OCI-LY3 (cell line): Measurements from ENCODE around the gene HASPIN.

Experiments used
- H2AFZ ChIP-seq: fragments of 200-600, 300-600 bp; shearing (Covaris generic); 2 replicates; pipeline ENCODE4 v1.6.0; 2014; ENCODE audit warnings: antibody characterized with exemption, low read depth, low read length
- H3K27ac ChIP-seq: fragments of 200-600, 300-600 bp; sonication (generic); 2 replicates; pipeline ENCODE4 v1.5.1; 2014; ENCODE audit warnings: mild to moderate bottlenecking, low read length, moderate library complexity, mixed read lengths
- H3K27me3 ChIP-seq: fragments of 200-600, 300-600 bp; sonication (generic); 2 replicates; pipeline ENCODE4 v1.6.1; 2014; ENCODE audit warnings: low read depth, low read length, mixed read lengths
- H3K36me3 ChIP-seq: fragments of 200-600, 300-600 bp; sonication (generic); replicated peaks from 2 replicates; pipeline ENCODE3; 2014; ENCODE audit warnings: low read depth, low read length, mixed read lengths
- H3K4me1 ChIP-seq: fragments of 300-600, 200-600 bp; sonication (generic); 2 replicates; pipeline ENCODE4 v1.6.1; 2014; ENCODE audit warnings: low read length, mixed read lengths
- H3K4me2 ChIP-seq: fragments of 200-600, 300-600 bp; sonication (generic); 2 replicates; pipeline ENCODE4 v1.6.1; 2014; ENCODE audit warnings: low read length, mixed read lengths
- H3K4me3 ChIP-seq: fragments of 300-600, 200-600 bp; sonication (generic); 2 replicates; pipeline ENCODE4 v1.5.1; 2014; ENCODE audit warnings: antibody characterized with exemption, mild to moderate bottlenecking, low read length, moderate library complexity
- H3K79me2 ChIP-seq: fragments of 300-600, 200-600 bp; shearing (Covaris generic); 2 replicates; pipeline ENCODE4 v1.6.1; 2014; ENCODE audit warnings: mild to moderate bottlenecking, low read length, mixed read lengths
- H3K9ac ChIP-seq: fragments of 300-600, 200-600 bp; shearing (Covaris generic); 2 replicates; pipeline ENCODE4 v1.6.0; 2014; ENCODE audit warnings: mild to moderate bottlenecking, low read length, moderate library complexity
- H3K9me3 ChIP-seq: fragments of 200-600, 300-600 bp; shearing (Covaris generic); 2 replicates; pipeline ENCODE4 v1.6.1; 2014; ENCODE audit warnings: low read length, mixed read lengths; ENCODE audit not compliant: insufficient read depth
- H4K20me1 ChIP-seq: fragments of 200-600, 300-600 bp; sonication (generic); 2 replicates; pipeline ENCODE4 v1.6.1; 2016; ENCODE audit warnings: low read length, mixed read lengths; ENCODE audit not compliant: insufficient read depth
- CTCF ChIP-seq: fragments of 200-600, 300-600 bp; sonication (generic); IDR thresholded peaks from 2 replicates; pipeline ENCODE4 v1.5.1; 2014; ENCODE audit warnings: antibody characterized with exemption, low read length, low read depth
- EZH2phosphoT487 ChIP-seq: fragments of 200-600 bp; shearing (Covaris generic); IDR thresholded peaks from 2 replicates; pipeline ENCODE4 v1.6.1; 2018; ENCODE audit warnings: antibody characterized with exemption, mixed run types, low read depth

Gene HASPIN

GRCh38 chr17:3689262-3690093, 34.2 kb upstream of the HASPIN start:
- Histone ChIP-seq H3K9ac (no peak overlapping the region), H3K4me1 (peaks cover 42% of the 10 kb centered on the region), H3K27me3 (no peaks in the 10 kb centered on the region), H4K20me1 (peaks cover 52% of the 10 kb centered on the region), H3K79me2 (peaks cover 36% of the 10 kb centered on the region), H2AFZ (no peak overlapping the region), H3K4me3 (no peak overlapping the region), H3K4me2 (no peak overlapping the region), H3K27ac (no peak overlapping the region), H3K9me3 (no peaks in the 10 kb centered on the region), H3K36me3 (peaks cover 21% of the 10 kb centered on the region)
- no peak for TF ChIP-seq CTCF
- no peak for TF ChIP-seq EZH2phosphoT487

DNA sequence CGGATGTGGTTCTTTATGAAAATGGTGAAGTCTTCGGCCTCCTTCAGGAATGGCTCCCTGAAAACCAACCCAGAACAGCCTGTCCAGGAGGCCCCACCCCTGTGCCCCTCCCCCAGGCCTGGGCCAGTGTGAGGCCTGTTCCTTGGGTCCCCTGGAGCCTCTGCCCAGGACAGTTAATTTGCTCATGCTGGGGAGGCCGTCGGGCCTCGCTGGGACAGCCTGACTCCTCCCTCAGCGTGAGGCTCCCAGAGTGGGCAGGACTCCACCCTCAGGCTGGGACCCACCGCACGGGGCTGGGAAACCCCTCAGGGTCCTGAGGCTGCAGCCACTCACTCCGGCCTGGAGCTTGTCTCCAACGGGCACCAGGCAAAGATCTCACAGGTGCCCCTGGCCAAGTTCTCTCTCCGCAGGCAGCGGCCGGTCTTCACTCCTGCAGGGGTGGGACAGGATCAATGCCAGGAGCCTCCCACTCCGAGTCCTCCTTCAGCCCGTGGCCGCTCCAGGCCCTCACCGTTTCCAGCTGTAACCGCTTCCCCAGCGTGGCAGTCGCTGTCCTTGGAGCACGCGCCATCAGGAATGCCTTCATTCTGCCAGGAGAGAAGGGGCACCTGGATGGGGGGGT, 33.5 kb upstream of the HASPIN start:
- Histone ChIP-seq H3K27ac (no peak overlapping the region), H4K20me1 (peaks cover 52% of the 10 kb centered on the region), H3K4me3 (no peak overlapping the region), H3K27me3 (no peaks in the 10 kb centered on the region), H3K9me3 (no peaks in the 10 kb centered on the region), H3K4me2 (no peak overlapping the region), H2AFZ (no peak overlapping the region), H3K36me3 (peaks cover 21% of the 10 kb centered on the region), H3K4me1 (peaks cover 42% of the 10 kb centered on the region), H3K79me2 (peaks cover 43% of the 10 kb centered on the region), H3K9ac (no peak overlapping the region)
- no peak for TF ChIP-seq CTCF
- TF ChIP-seq EZH2phosphoT487: no peak

DNA sequence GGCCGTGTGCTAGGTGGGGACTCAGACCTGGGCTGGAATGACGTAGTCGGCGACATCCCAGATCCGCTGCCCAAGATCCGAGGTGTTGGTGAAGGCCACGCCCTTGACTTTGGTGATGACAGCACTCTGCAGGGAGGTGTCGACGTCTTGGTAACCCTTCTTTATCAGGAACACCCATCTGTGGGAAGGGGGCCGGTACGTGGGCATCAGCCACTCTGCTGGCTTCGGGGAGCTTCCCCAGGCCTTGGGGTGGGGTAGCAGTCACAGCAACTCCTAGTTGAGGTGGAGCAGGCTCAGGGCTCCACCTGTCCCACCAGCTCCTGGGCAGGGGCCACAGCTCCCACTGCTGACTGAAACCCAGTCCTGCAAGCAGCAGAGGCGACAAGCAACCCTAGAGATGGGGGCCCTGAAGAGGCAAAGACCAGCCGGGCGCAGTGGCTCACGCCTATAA, 32.1 kb upstream of the HASPIN start:
- H3K79me2 ChIP-seq: peaks cover 53% of the 10 kb centered on the region
- H4K20me1 ChIP-seq: peaks cover 52% of the 10 kb centered on the region
- no peak overlapping the region for H3K27ac ChIP-seq
- no peaks in the 10 kb centered on the region for H3K9me3 ChIP-seq
- no peak overlapping the region for H2AFZ ChIP-seq
- H3K27me3 ChIP-seq: no peaks in the 10 kb centered on the region
- TF ChIP-seq CTCF (peak; percentile 16), EZH2phosphoT487 (no peak)
- no peak overlapping the region for H3K9ac ChIP-seq
- peaks cover 21% of the 10 kb centered on the region for H3K36me3 ChIP-seq
- peaks cover 44% of the 10 kb centered on the region for H3K4me1 ChIP-seq
- H3K4me3 ChIP-seq: no peak overlapping the region
- H3K4me2 ChIP-seq: no peak overlapping the region

DNA sequence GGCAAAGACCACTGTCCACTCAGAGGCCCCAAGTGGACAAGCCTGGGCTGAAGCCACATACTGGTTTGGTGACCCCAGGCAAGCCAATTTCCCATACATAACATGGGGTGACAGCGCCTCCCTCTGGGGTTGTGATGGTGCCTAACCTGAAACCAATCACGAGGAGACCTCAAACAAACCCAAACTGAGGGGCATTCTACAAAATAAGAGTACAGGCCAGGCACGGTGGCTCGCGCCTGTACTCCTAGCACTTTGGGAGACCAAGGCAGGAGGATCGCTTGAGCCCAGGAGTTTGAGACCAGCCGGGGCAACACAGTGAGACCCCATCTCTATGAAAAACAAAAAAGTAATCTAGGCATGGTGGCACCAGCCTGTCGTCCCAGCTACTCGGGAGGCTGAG, 31.4 kb upstream of the HASPIN start:
- H3K79me2 ChIP-seq: peaks cover 53% of the 10 kb centered on the region
- H3K9me3 ChIP-seq: no peaks in the 10 kb centered on the region
- H3K36me3 ChIP-seq: peaks cover 21% of the 10 kb centered on the region
- no peak overlapping the region for H3K27ac ChIP-seq
- H2AFZ ChIP-seq: no peak overlapping the region
- peaks cover 52% of the 10 kb centered on the region for H4K20me1 ChIP-seq
- H3K9ac ChIP-seq: no peak overlapping the region
- H3K4me2 ChIP-seq: peak overlapping the region; percentile 6; the same call in 1 of the 2 replicates
- H3K27me3 ChIP-seq: no peaks in the 10 kb centered on the region
- peaks cover 47% of the 10 kb centered on the region for H3K4me1 ChIP-seq
- no peak overlapping the region for H3K4me3 ChIP-seq
- TF ChIP-seq EZH2phosphoT487 (no peak), CTCF (peak; percentile 16; the same call in 1 of the 2 replicates)
